ENCODE data around the gene PLK2.
A peak's percentile ranks its signal among the peaks of the same experiment; 100 is the strongest.

DNA sequence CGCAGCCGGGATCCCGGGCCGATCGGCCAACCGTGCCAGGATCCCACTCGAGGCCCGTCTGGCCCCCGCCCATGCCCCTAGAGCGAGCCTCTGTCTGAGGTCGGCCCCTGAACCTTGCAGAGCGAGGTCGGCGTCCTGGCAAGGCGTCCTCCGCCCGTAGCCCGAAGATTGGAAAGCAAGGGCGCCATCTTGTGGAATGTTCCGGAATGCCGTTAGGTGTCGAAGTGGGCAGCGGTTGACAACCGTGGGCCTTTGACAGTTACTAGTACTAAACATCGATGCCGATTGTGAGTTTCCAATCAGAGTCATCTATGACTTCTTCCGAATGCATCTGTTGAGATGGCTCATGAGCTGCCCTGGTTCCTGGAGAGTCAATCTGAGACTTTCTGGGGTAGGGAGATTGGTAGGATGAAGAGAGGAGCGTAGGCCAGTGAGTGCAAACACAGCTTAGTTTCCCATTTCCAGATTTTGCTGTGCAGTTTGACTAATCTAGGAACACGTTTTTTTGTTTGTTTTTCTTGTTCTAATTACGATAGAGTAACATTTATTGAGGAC is 923 bp upstream of the PLK2 start:
- TF ChIP-seq POLR2A (IDR thresholded peaks at IDR 0.05; ENCODE audit: low read depth, low read length) = no peak
- TF ChIP-seq, protein P1, sequence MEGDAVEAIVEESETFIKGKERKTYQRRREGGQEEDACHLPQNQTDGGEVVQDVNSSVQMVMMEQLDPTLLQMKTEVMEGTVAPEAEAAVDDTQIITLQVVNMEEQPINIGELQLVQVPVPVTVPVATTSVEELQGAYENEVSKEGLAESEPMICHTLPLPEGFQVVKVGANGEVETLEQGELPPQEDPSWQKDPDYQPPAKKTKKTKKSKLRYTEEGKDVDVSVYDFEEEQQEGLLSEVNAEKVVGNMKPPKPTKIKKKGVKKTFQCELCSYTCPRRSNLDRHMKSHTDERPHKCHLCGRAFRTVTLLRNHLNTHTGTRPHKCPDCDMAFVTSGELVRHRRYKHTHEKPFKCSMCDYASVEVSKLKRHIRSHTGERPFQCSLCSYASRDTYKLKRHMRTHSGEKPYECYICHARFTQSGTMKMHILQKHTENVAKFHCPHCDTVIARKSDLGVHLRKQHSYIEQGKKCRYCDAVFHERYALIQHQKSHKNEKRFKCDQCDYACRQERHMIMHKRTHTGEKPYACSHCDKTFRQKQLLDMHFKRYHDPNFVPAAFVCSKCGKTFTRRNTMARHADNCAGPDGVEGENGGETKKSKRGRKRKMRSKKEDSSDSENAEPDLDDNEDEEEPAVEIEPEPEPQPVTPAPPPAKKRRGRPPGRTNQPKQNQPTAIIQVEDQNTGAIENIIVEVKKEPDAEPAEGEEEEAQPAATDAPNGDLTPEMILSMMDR (IDR thresholded peaks at IDR 0.05; ENCODE audit: extremely low read depth in 1 of 2, insufficient read depth in 1 of 2, low read depth in 1 of 2, low read length in 2 of 2) = peak; percentile 72 to 82

All from endothelial cell of umbilical vein (primary cell).